ENCODE measurements around the gene MLPH. TPM values are rescaled to one million over a fixed set of nuclear protein-coding genes. Genes with fewer than 3 reads are reported as not detected.

The MLPH gene
- total and polyA plus RNA-seq, 2 of the 4 experiments (the other 2 are of a cell fraction) = 13.8 to 21.6 TPM

- Histone ChIP-seq H3K9me3 (ENCODE audit: control insufficient read depth, insufficient read depth, low read length) (no peaks in the 10 kb centered on the region; the same call in 1 of the 2 replicates), H3K56ac (ENCODE audit: extremely low read depth, insufficient read depth, low read length) (no peak overlapping the region), H3K79me1 (ENCODE audit: low read depth in 1 of 2, low read length in 2 of 2) (no peaks in the 10 kb centered on the region), H3K4me3 (ENCODE audit: insufficient read depth, low read depth, low read length) (no peak overlapping the region), H3K9me1 (ENCODE audit: insufficient read depth, low read length) (0 out of 2 replicates have a peak, but pooled peaks cover 6% of the 10 kb centered on the region), H3K27ac (ENCODE audit: insufficient read depth, low read length) (no peak overlapping the region), H3K14ac (replicated peaks; ENCODE audit: low read depth, low read length) (no peak overlapping the region), H4K5ac (ENCODE audit: low read depth, low read length) (no peak overlapping the region), H3K9ac (ENCODE audit: low read depth, low read length) (no peak overlapping the region), H2AK5ac (ENCODE audit: low read depth, low read length) (no peak overlapping the region), H3K27me3 (ENCODE audit: control insufficient read depth, insufficient read depth, low read length) (peaks cover 2% of the 10 kb centered on the region; the same call in 1 of the 2 replicates), H3K4me1 (ENCODE audit: control insufficient read depth, insufficient read depth, low read length) (peaks cover 9% of the 10 kb centered on the region; the same call in 1 of the 2 replicates), H2AK9ac (replicated peaks; ENCODE audit: low read depth, low read length, poor library complexity) (no peak overlapping the region), H2BK20ac (ENCODE audit: low read depth, low read length) (no peak overlapping the region), H4K91ac (ENCODE audit: insufficient read depth, low read depth, low read length) (no peak overlapping the region), H3K18ac (ENCODE audit: low read depth, low read length) (no peak overlapping the region), H2AFZ (replicated peaks; ENCODE audit: low read length, poor library complexity) (no peak overlapping the region), H3K23ac (ENCODE audit: low read depth, low read length) (no peak overlapping the region), H2BK120ac (ENCODE audit: low read depth, low read length) (no peak overlapping the region), H2BK5ac (ENCODE audit: low read depth, low read length, poor library complexity, severe bottlenecking) (no peak overlapping the region), H2BK15ac (ENCODE audit: low read depth, low read length) (no peak overlapping the region), H4K20me1 (ENCODE audit: insufficient read depth, low read length) (0 out of 2 replicates have a peak, but pooled peaks cover 9% of the 10 kb centered on the region), H4K8ac (ENCODE audit: low read depth in 2 of 2, low read length in 2 of 2) (no peak overlapping the region), H3K4ac (ENCODE audit: low read depth, low read length) (no peak overlapping the region), H3K36me3 (ENCODE audit: control insufficient read depth, insufficient read depth, low read length) (no peaks in the 10 kb centered on the region; the same call in 1 of the 2 replicates), H3K4me2 (ENCODE audit: low read depth, low read length) (no peak overlapping the region)
- in situ Hi-C loops (cut with MboI; ENCODE audit: low sequenced_read_pairs) = loop anchor here (25.0 kb wide), 2 partner anchors 1049 to 1224 kb away; a partner anchor contains a TSS
- no peak for TF ChIP-seq MAFK (IDR thresholded peaks at IDR 0.05; ENCODE audit: low read depth, low read length)
- POLR2A ChIA-PET (ENCODE audit: unreplicated experiment) = no interaction called here
- dilution Hi-C loops (cut with HindIII; ENCODE audit: low sequenced_read_pairs, unreplicated experiment) = no loop called here
- CTCF ChIA-PET = no interaction called here
- intact Hi-C loops (cut with micrococcal nuclease) = no loop called here
- DNase-seq (no peak), ATAC-seq (ENCODE audit: low read depth) (no peak)
- 83% methylated on average over 1 of the region's 7 CpGs; no CpG with 5 or more reads in 1 of the 2 experiments for WGBS, 2 experiments (ENCODE audit: extremely low coverage in 2 of 2, insufficient read length in 1 of 2)
- BruUV-seq (replicated peaks) = no TSS peak
Measured at GRCh38 chr2:237561221-237561620, 74.2 kb downstream of the MLPH start.

Data from IMR-90 (cell line).